ENCODE measurements around the gene C16orf86.
A peak's percentile ranks its signal among the peaks of the same experiment; 100 is the strongest.

The C16orf86 gene

GRCh38 chr16:67666559-67667452 lies at the start of gene C16orf86, which contains the start of gene ENKD1:
Gene C16orf86 (plus strand): TSS chr16:67666814. CDS start chr16:67666971, 157 bp downstream.
Gene ENKD1 (minus strand): TSS chr16:67666750. CDS start chr16:67666442, 308 bp downstream.
- peak; percentile 65 for DNase-seq (ENCODE audit: low read depth)

GRCh38 chr16:67628216-67628615 lies 38.4 kb upstream of the C16orf86 start:
- no peak for DNase-seq (ENCODE audit: low read depth)

GRCh38 chr16:67632415-67633172 lies 34.0 kb upstream of the C16orf86 start:
- no peak for DNase-seq (ENCODE audit: low read depth)

- no peak for DNase-seq (ENCODE audit: low read depth)
These were observed 29.9 kb upstream of the C16orf86 start for GRCh38 chr16:67636713-67637112.

- no peak for DNase-seq (ENCODE audit: low read depth)
These were observed 29.0 kb upstream of the C16orf86 start for GRCh38 chr16:67637625-67638024.

GRCh38 chr16:67641779-67642708 lies 24.6 kb upstream of the C16orf86 start:
- DNase-seq (ENCODE audit: low read depth): no peak

GRCh38 chr16:67644038-67644437 lies 22.6 kb upstream of the C16orf86 start:
- DNase-seq (ENCODE audit: low read depth): no peak

GRCh38 chr16:67645397-67646121 lies 21.1 kb upstream of the C16orf86 start:
- no peak for DNase-seq (ENCODE audit: low read depth)

GRCh38 chr16:67647111-67647651 lies 19.4 kb upstream of the C16orf86 start:
- DNase-seq (ENCODE audit: low read depth): no peak

GRCh38 chr16:67647681-67648080 lies 18.9 kb upstream of the C16orf86 start:
- DNase-seq (ENCODE audit: low read depth): no peak

- DNase-seq (ENCODE audit: low read depth): no peak
These were observed 18.4 kb upstream of the C16orf86 start for GRCh38 chr16:67648088-67648763.

- no peak for DNase-seq (ENCODE audit: low read depth)
These were observed 17.7 kb upstream of the C16orf86 start for GRCh38 chr16:67648764-67649407.

GRCh38 chr16:67649494-67649931 lies 17.1 kb upstream of the C16orf86 start:
- no peak for DNase-seq (ENCODE audit: low read depth)

GRCh38 chr16:67650023-67650422 lies 16.6 kb upstream of the C16orf86 start:
- no peak for DNase-seq (ENCODE audit: low read depth)

- no peak for DNase-seq (ENCODE audit: low read depth)
These were observed 15.6 kb upstream of the C16orf86 start for GRCh38 chr16:67651039-67651438.

GRCh38 chr16:67651847-67652246 lies 14.8 kb upstream of the C16orf86 start:
- no peak for DNase-seq (ENCODE audit: low read depth)

- DNase-seq (ENCODE audit: low read depth): no peak
These were observed 14.0 kb upstream of the C16orf86 start for GRCh38 chr16:67652578-67653127.

- no peak for DNase-seq (ENCODE audit: low read depth)
These were observed 13.4 kb upstream of the C16orf86 start for GRCh38 chr16:67653128-67653788.

All from stimulated activated CD8-positive, alpha-beta memory T cell treated with anti-CD3 and anti-CD28 coated beads, Interleukin-15, amount 100 ng/mL, for 1 hour (primary cell).